ENCODE data around the gene KIF14.
A peak's percentile ranks its signal among the peaks of the same experiment; 100 is the strongest.
"Not testable (repeated sequence)": the region's sequence is repeated elsewhere in the genome, so short reads cannot be mapped to it uniquely, and the experiment has no call there.

KIF14 gene

GRCh38 chr1:200630515-200630899 is 10.0 kb upstream of the KIF14 start:
- not testable (repeated sequence) for DNase-seq (ENCODE audit: low read depth)

- DNase-seq (ENCODE audit: low read depth) = no peak
Measured at GRCh38 chr1:200629876-200630514, 9.4 kb upstream of the KIF14 start.

- no peak for DNase-seq (ENCODE audit: low read depth)
Measured at GRCh38 chr1:200628223-200628881, 7.8 kb upstream of the KIF14 start.

GRCh38 chr1:200627575-200628222 is 7.1 kb upstream of the KIF14 start:
- DNase-seq (ENCODE audit: low read depth) = no peak

GRCh38 chr1:200626853-200627534 is 6.4 kb upstream of the KIF14 start:
- DNase-seq (ENCODE audit: low read depth) = no peak

GRCh38 chr1:200625381-200625824 is 4.9 kb upstream of the KIF14 start:
- no peak for DNase-seq (ENCODE audit: low read depth)

GRCh38 chr1:200624679-200625335 is 4.3 kb upstream of the KIF14 start:
- no peak for DNase-seq (ENCODE audit: low read depth)

GRCh38 chr1:200619894-200620272 is 668 bp downstream of the KIF14 start:
- DNase-seq (ENCODE audit: low read depth) = no peak

GRCh38 chr1:200610846-200611245 is 9.7 kb downstream of the KIF14 start:
- peak; percentile 52 for DNase-seq (ENCODE audit: low read depth)

- no peak for DNase-seq (ENCODE audit: low read depth)
Measured at GRCh38 chr1:200602632-200603031, 17.9 kb downstream of the KIF14 start.

- no peak for DNase-seq (ENCODE audit: low read depth)
Measured at GRCh38 chr1:200590001-200590400, 30.6 kb downstream of the KIF14 start.

GRCh38 chr1:200588698-200589097 is 31.9 kb downstream of the KIF14 start:
- no peak for DNase-seq (ENCODE audit: low read depth)

- DNase-seq (ENCODE audit: low read depth) = no peak
Measured at GRCh38 chr1:200564319-200564718, 56.2 kb downstream of the KIF14 start.

- DNase-seq (ENCODE audit: low read depth) = no peak
Measured at GRCh38 chr1:200561856-200562214, 58.7 kb downstream of the KIF14 start.

GRCh38 chr1:200558866-200559459 is 61.6 kb downstream of the KIF14 start:
- DNase-seq (ENCODE audit: low read depth) = peak; percentile 12

GRCh38 chr1:200556002-200556401 is 64.5 kb downstream of the KIF14 start:
- no peak for DNase-seq (ENCODE audit: low read depth)

GRCh38 chr1:200552737-200553136 is 67.8 kb downstream of the KIF14 start:
- not testable (repeated sequence) for DNase-seq (ENCODE audit: low read depth)

- no peak for DNase-seq (ENCODE audit: low read depth)
Measured at GRCh38 chr1:200550367-200550766, 70.2 kb downstream of the KIF14 start.

- DNase-seq (ENCODE audit: low read depth) = no peak
Measured at GRCh38 chr1:200547386-200547785, 73.2 kb downstream of the KIF14 start.

GRCh38 chr1:200546577-200546976 is 74.0 kb downstream of the KIF14 start:
- no peak for DNase-seq (ENCODE audit: low read depth)

GRCh38 chr1:200542162-200542561 is 78.4 kb downstream of the KIF14 start:
- no peak for DNase-seq (ENCODE audit: low read depth)

GRCh38 chr1:200540281-200540680 is 80.3 kb downstream of the KIF14 start:
- DNase-seq (ENCODE audit: low read depth) = no peak
